HCT116 (cell line): ENCODE measurements around the gene SH3BP4. TPM values are rescaled to one million over a fixed set of nuclear protein-coding genes. Genes with fewer than 3 reads are reported as not detected.

ENCODE experiments used
- ATAC-seq: fragments of 200-7000 bp; cut with Tn5 transposase; 2 replicates; pipeline ENCODE4 v1.9.1; 2020; ENCODE audit warnings: mild to moderate bottlenecking, moderate library complexity
- BruUV-seq: library from RNA; stranded (reverse); fragments of 400-500 nt; replicated peaks from 2 replicates; lab custom pipeline; 2021; lab: Mats Ljungman, UMichigan
- CTCF ChIA-PET: fragments of 300-600 bp; sonication (Branson Sonifier 250); formaldehyde crosslinking; loops from one replicate; lab custom pipeline; 2021; ENCODE audit warnings: antibody characterized with exemption; lab: Charles Lee
- POLR2A ChIA-PET: fragments of 300-600, 350-600 bp; sonication (Branson Sonifier 250); formaldehyde crosslinking; loops from one replicate; lab custom pipeline; 2021; ENCODE audit warnings: antibody characterized with exemption; lab: Charles Lee
- RAD21 ChIA-PET, 2 experiments: fragments of 300-600 bp; sonication (Branson Sonifier 250); formaldehyde crosslinking; loops; one replicate each; lab custom pipeline; 2023; ENCODE audit warnings: low total read pairs in 2 of 2; ENCODE audit not compliant: uncharacterized antibody in 2 of 2, unreplicated experiment in 2 of 2, low non-redundant PET in 1 of 2; lab: Charles Lee
- DNase-seq: peaks from one replicate; pipeline ENCODE4 v3.0.0-alpha.2; 2010; ENCODE audit warnings: low read depth, low spot score
- H2AFZ ChIP-seq: fragments of 200-600 bp; shearing (Covaris generic), sonication (generic); 2 replicates; pipeline ENCODE4 v1.6.1; 2017; ENCODE audit warnings: low read depth, mixed run types, mixed read lengths, antibody characterized with exemption, low read length; ENCODE audit not compliant: poor library complexity, severe bottlenecking
- H3K27ac ChIP-seq: 2 replicates; pipeline ENCODE4 v1.5.1; 2012; ENCODE audit warnings: low read depth, low read length
- H3K27me3 ChIP-seq: fragments of 200-600 bp; sonication (generic); 2 replicates; pipeline ENCODE4 v1.6.1; 2016; ENCODE audit warnings: mixed run types, low read length, mixed read lengths; ENCODE audit not compliant: insufficient read depth
- H3K36me3 ChIP-seq, 2 experiments: fragments of 200-500 bp in 1 of 2; fragments of 200-600 bp in 1 of 2; sonication (Bioruptor generic) in 1 of 2; sonication (generic) in 1 of 2; 2 replicates each; pipeline versions ENCODE4 v1.5.1 to v1.6.1; 2014 to 2016; ENCODE audit warnings: low read length in 2 of 2, inconsistent platforms in 1 of 2, mixed read lengths in 1 of 2, mixed run types in 1 of 2; ENCODE audit not compliant: insufficient read depth in 2 of 2, control insufficient read depth in 1 of 2
- H3K4me1 ChIP-seq, 2 experiments: fragments of 200-600 bp in 1 of 2; sonication (generic) in 1 of 2; 2 replicates each; pipeline versions ENCODE4 v1.5.1 to v1.6.1; 2012 to 2017; ENCODE audit warnings: low read length in 2 of 2, inconsistent platforms in 1 of 2, mild to moderate bottlenecking in 1 of 2, mixed read lengths in 1 of 2, mixed run types in 1 of 2, moderate library complexity in 1 of 2; ENCODE audit not compliant: insufficient read depth in 2 of 2, control insufficient read depth in 1 of 2
- H3K4me2 ChIP-seq: fragments of 200-600 bp; sonication (generic); 2 replicates; pipeline ENCODE4 v1.6.1; 2017; ENCODE audit warnings: mixed run types, low read length, mixed read lengths
- H3K4me3 ChIP-seq, 2 experiments: fragments of 200-600 bp in 1 of 2; sonication (generic) in 1 of 2; replicated peaks in 1 of 2; 2 replicates each; pipeline ENCODE4 v1.5.1; 2011 to 2016; ENCODE audit warnings: low read length in 2 of 2, control low read depth in 1 of 2, low read depth in 1 of 2, mild to moderate bottlenecking in 1 of 2, mixed read lengths in 1 of 2, mixed run types in 1 of 2
- H3K79me2 ChIP-seq: fragments of 200-600 bp; sonication (generic); 2 replicates; pipeline ENCODE4 v1.6.1; 2017; ENCODE audit warnings: mild to moderate bottlenecking, mixed run types, low read length, moderate library complexity, mixed read lengths; ENCODE audit not compliant: insufficient read depth
- H3K9ac ChIP-seq: fragments of 200-600 bp; sonication (generic); 2 replicates; pipeline ENCODE4 v1.6.1; 2016; ENCODE audit warnings: low read length, mixed read lengths
- H3K9me2 ChIP-seq: fragments of 200-600 bp; sonication (generic), shearing (Covaris generic); 2 replicates; pipeline ENCODE4 v1.6.1; 2017; ENCODE audit warnings: mixed run types, mild to moderate bottlenecking, moderate library complexity; ENCODE audit not compliant: insufficient read depth
- H3K9me3 ChIP-seq, 2 experiments: fragments of 200-500 bp in 1 of 2; fragments of 200-600 bp in 1 of 2; sonication (Bioruptor generic) in 1 of 2; sonication (generic) in 1 of 2; 2 replicates each; pipeline ENCODE4 v1.6.1; 2014 to 2017; ENCODE audit warnings: low read length in 2 of 2, mixed read lengths in 2 of 2, inconsistent platforms in 1 of 2, low read depth in 1 of 2, mild to moderate bottlenecking in 1 of 2, mixed run types in 1 of 2, moderate library complexity in 1 of 2; ENCODE audit not compliant: control insufficient read depth in 1 of 2, insufficient read depth in 1 of 2
- H4K20me1 ChIP-seq: fragments of 200-600 bp; sonication (generic), shearing (Covaris generic); 2 replicates; pipeline ENCODE4 v1.6.1; 2017; ENCODE audit warnings: mixed run types, mild to moderate bottlenecking, moderate library complexity; ENCODE audit not compliant: insufficient read depth
- ATF3 ChIP-seq: IDR thresholded peaks from 2 replicates; pipeline ENCODE4 v1.6.1; 2012
- CBX3 ChIP-seq: IDR thresholded peaks from 2 replicates; pipeline ENCODE4 v1.6.1; 2012; ENCODE audit warnings: low read depth
- CEBPB ChIP-seq: IDR thresholded peaks from 2 replicates; pipeline ENCODE4 v1.6.1; 2012; ENCODE audit warnings: low read depth
- CTCF ChIP-seq, 3 experiments: fragments of 200-600 bp in 1 of 3; sonication (generic) in 1 of 3; IDR thresholded peaks in 2 of 3; conservative IDR thresholded peaks in 1 of 3; 2 replicates each; pipeline ENCODE4 v1.5.1; 2012 to 2017; ENCODE audit warnings: low read depth in 2 of 3, low read length in 2 of 3, antibody characterized with exemption in 1 of 3, borderline replicate concordance in 1 of 3, control low read depth in 1 of 3, mild to moderate bottlenecking in 1 of 3, mixed read lengths in 1 of 3, mixed run types in 1 of 3, moderate library complexity in 1 of 3; ENCODE audit not compliant: insufficient read depth in 1 of 3
- EGR1 ChIP-seq: IDR thresholded peaks from 2 replicates; pipeline ENCODE4 v1.6.1; 2012; ENCODE audit warnings: low read depth
- ELF1 ChIP-seq: IDR thresholded peaks from 2 replicates; pipeline ENCODE4 v1.6.1; 2012; ENCODE audit warnings: low read depth, borderline replicate concordance
- EZH2 ChIP-seq: fragments of 200-600 bp; sonication (generic); IDR thresholded peaks from 2 replicates; pipeline ENCODE4 v1.6.1; 2017; ENCODE audit warnings: antibody characterized with exemption, mixed run types
- EZH2phosphoT487 ChIP-seq: fragments of 200-600 bp; IDR thresholded peaks from 2 replicates; pipeline ENCODE4 v1.6.1; 2018; ENCODE audit warnings: antibody characterized with exemption, borderline replicate concordance
- JUND ChIP-seq: IDR thresholded peaks from 2 replicates; pipeline ENCODE4 v1.6.1; 2012
- POLR2A ChIP-seq: IDR thresholded peaks from 2 replicates; pipeline ENCODE4 v1.7.0; 2011; ENCODE audit warnings: borderline replicate concordance; ENCODE audit not compliant: insufficient read depth, insufficient read length; ENCODE audit errors: extremely low read depth
- POLR2AphosphoS5 ChIP-seq: IDR thresholded peaks from 2 replicates; pipeline ENCODE4 v1.6.1; 2011; ENCODE audit warnings: mild to moderate bottlenecking, low read depth, low read length, moderate library complexity
- RAD21 ChIP-seq: IDR thresholded peaks from 2 replicates; pipeline ENCODE4 v1.6.1; 2012; ENCODE audit warnings: low read depth, mild to moderate bottlenecking
- REST ChIP-seq: IDR thresholded peaks from 2 replicates; pipeline ENCODE4 v1.6.1; 2012; ENCODE audit warnings: low read depth
- SIN3A ChIP-seq: IDR thresholded peaks from 2 replicates; pipeline ENCODE4 v1.6.1; 2012; ENCODE audit warnings: low read depth
- SP1 ChIP-seq: IDR thresholded peaks from 2 replicates; pipeline ENCODE4 v1.6.1; 2012; ENCODE audit warnings: low read depth
- SRF ChIP-seq: IDR thresholded peaks from 2 replicates; pipeline ENCODE4 v1.6.1; 2012; ENCODE audit warnings: low read depth
- YY1 ChIP-seq: IDR thresholded peaks from 2 replicates; pipeline ENCODE4 v1.6.1; 2011; ENCODE audit warnings: low read length, low read depth, moderate library complexity, mild to moderate bottlenecking; ENCODE audit not compliant: insufficient replicate concordance; ENCODE audit errors: extremely low read depth
- ZFX ChIP-seq: fragments of 450-650 bp; IDR thresholded peaks from 2 replicates; pipeline ENCODE4 v1.6.1; 2017
- ZNF274 ChIP-seq: fragments of 200-500 bp; sonication (Bioruptor generic); IDR thresholded peaks from 2 replicates; pipeline ENCODE4 v1.6.1; 2014; ENCODE audit warnings: mild to moderate bottlenecking, low read depth, low read length, inconsistent platforms
- intact Hi-C: fragments of 100-400 bp; cut with micrococcal nuclease; formaldehyde crosslinking; loops from 2 replicates; pipeline ENCODE4 v1.10.0; 2022
- total RNA-seq: library from RNA; stranded (reverse); gene quantifications from one replicate; pipeline ENCODE4 v1.2.1, GENCODE V29; 2021; ENCODE audit not compliant: unreplicated experiment

Gene SH3BP4
- total RNA-seq, 1 experiment from 2014 or later: 32.9 TPM

- Histone ChIP-seq H3K4me2 (no peak overlapping the region), H3K27ac (no peak overlapping the region)
- TF ChIP-seq POLR2A (no peak), CTCF (IDR thresholded peaks at IDR 0.05 in 2 of 3, conservative IDR thresholded peaks at IDR 0.05 in 1 of 3; ENCODE audit: borderline replicate concordance in 1 of 3, insufficient read depth in 1 of 3, low read depth in 2 of 3, low read length in 2 of 3) (no peak), ZNF274 (no peak), CEBPB (no peak), SRF (no peak), REST (no peak), ELF1 (no peak), SP1 (no peak), RAD21 (no peak), ZFX (no peak), EZH2 (no peak), JUND (no peak), CBX3 (no peak), ATF3 (no peak), YY1 (no peak), SIN3A (no peak), POLR2AphosphoS5 (no peak), EZH2phosphoT487 (no peak), EGR1 (no peak)
- TF ChIP-seq, all 23 proteins: peak for 0
- Histone ChIP-seq H3K9me3 (no peaks in the 10 kb centered on the region), H3K9me2 (no peaks in the 10 kb centered on the region), H3K36me3 (no peaks in the 10 kb centered on the region), H4K20me1 (no peaks in the 10 kb centered on the region), H3K4me1 (peaks cover 5 to 9% of the 10 kb centered on the region in 2 experiments; a peak in 2 of 4 replicates), H2AFZ (no peak overlapping the region), H3K79me2 (peaks cover 3% of the 10 kb centered on the region), H3K27me3 (no peaks in the 10 kb centered on the region), H3K4me3 (no peak overlapping the region), H3K9ac (no peak overlapping the region)
- ATAC-seq (no peak), DNase-seq (no peak)
- ChIA-PET CTCF (no interaction called here), POLR2A (no interaction called here), RAD21 (no interaction called here)
- intact Hi-C loops: no loop called here
- no TSS peak for BruUV-seq
Measured at GRCh38 chr2:234947556-234947955, 4.3 kb upstream of the SH3BP4 start.
